ENCODE results near the gene EEF1AKMT4. TPM values are rescaled to one million over a fixed set of nuclear protein-coding genes. Genes with fewer than 3 reads are reported as not detected.

EEF1AKMT4 gene
- total and polyA plus RNA-seq, 2 of the 8 experiments (the other 6 are each of a cell fraction or from before 2014, with no cell fraction given), result 9.3 to 30.1 TPM

DNA sequence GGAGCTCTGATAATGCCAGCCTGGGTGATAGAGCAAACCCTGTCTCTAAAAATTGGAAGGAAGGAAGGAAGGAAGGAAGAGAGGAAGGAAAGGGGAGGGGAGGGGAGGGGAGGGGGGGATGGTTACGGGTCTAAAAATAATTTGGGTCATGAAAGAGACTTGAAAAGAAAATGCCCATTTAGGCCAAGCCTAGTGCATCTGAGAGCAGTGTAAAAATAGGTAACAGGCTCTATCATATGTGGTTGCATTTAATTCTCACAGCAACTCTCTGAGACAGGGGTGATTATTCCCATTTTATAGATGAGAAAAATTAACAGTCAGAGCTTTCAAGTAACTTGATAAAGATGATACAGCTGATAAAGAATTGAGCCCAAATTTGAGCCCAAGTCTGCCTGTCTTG, 22.8 kb downstream of the EEF1AKMT4 start:
- no peak for TF ChIP-seq CEBPB (IDR thresholded peaks at IDR 0.05; ENCODE audit: low read depth, low read length)
- TF ChIP-seq CBX8 (IDR thresholded peaks at IDR 0.05; ENCODE audit: borderline replicate concordance, low read depth, low read length), result no peak
- no peak for TF ChIP-seq FOSL1 (IDR thresholded peaks at IDR 0.05; ENCODE audit: insufficient read depth, low read depth, low read length)
- TF ChIP-seq EZH2 (IDR thresholded peaks at IDR 0.05; ENCODE audit: low read depth, low read length, severe bottlenecking), result no peak
- no peak for TF ChIP-seq POLR2AphosphoS5 (IDR thresholded peaks at IDR 0.05; ENCODE audit: low read depth, low read length)
- no peak for TF ChIP-seq TBP (IDR thresholded peaks at IDR 0.05; ENCODE audit: low read depth, low read length)
- no peak for TF ChIP-seq BACH1 (IDR thresholded peaks at IDR 0.05; ENCODE audit: low read length)
- no peak for TF ChIP-seq PHF8 (conservative IDR thresholded peaks at IDR 0.05; ENCODE audit: low read depth, low read length)
- TF ChIP-seq SP1 (IDR thresholded peaks at IDR 0.05; ENCODE audit: low read depth, low read length), result no peak
- TF ChIP-seq RXRA (IDR thresholded peaks at IDR 0.05; ENCODE audit: insufficient read depth, low read depth, low read length), result no peak
- TF ChIP-seq KDM5A (IDR thresholded peaks at IDR 0.05; ENCODE audit: low read length), result no peak
- no peak for TF ChIP-seq BCL11A (IDR thresholded peaks at IDR 0.05; ENCODE audit: low read depth in 2 of 2, low read length in 2 of 2)
- TF ChIP-seq CTBP2 (IDR thresholded peaks at IDR 0.05; ENCODE audit: borderline replicate concordance, insufficient read depth, insufficient read length, low read length), result no peak
- TF ChIP-seq GABPA (IDR thresholded peaks at IDR 0.05; ENCODE audit: borderline replicate concordance, insufficient read depth, low read length), result no peak
- H4K5ac ChIP-seq (ENCODE audit: insufficient read length, low read depth, low read length), result no peak overlapping the region
- H2BK12ac ChIP-seq (ENCODE audit: low read depth, low read length), result no peak overlapping the region
- H3K27ac ChIP-seq (ENCODE audit: low read depth, low read length), result no peak overlapping the region
- H3K4me2 ChIP-seq (ENCODE audit: insufficient read depth in 1 of 2, low read depth in 2 of 2, low read length in 2 of 2), result no peak overlapping the region
- no peak overlapping the region for H2BK5ac ChIP-seq (ENCODE audit: low read depth, low read length)
- H3K23me2 ChIP-seq (ENCODE audit: low read depth, low read length), result peaks cover 9% of the 10 kb centered on the region
- no peak overlapping the region for H3K14ac ChIP-seq (ENCODE audit: insufficient read length)
- H4K8ac ChIP-seq (ENCODE audit: extremely low read depth, insufficient read depth, low read length), result no peak overlapping the region
- H4K91ac ChIP-seq (replicated peaks; ENCODE audit: insufficient read length, low read length), result no peak overlapping the region
- no peak overlapping the region for H3K18ac ChIP-seq (ENCODE audit: extremely low read depth, low read length)
- H4K20me1 ChIP-seq (replicated peaks in 1 of 2; ENCODE audit: control insufficient read depth in 1 of 2, insufficient read depth in 2 of 2, low read length in 2 of 2), result peaks cover 0 to 5% of the 10 kb centered on the region in 2 experiments
- no peak overlapping the region for H3K23ac ChIP-seq (ENCODE audit: insufficient read length)
- H2BK15ac ChIP-seq (ENCODE audit: low read length), result no peak overlapping the region
- no peak overlapping the region for H2BK120ac ChIP-seq (replicated peaks; ENCODE audit: low read depth, low read length)
- H3K4ac ChIP-seq (replicated peaks; ENCODE audit: insufficient read length, low read depth, low read length), result no peak overlapping the region
- H3K9ac ChIP-seq (replicated peaks in 1 of 4; ENCODE audit: extremely low read depth in 1 of 4, low read depth in 3 of 4, low read length in 3 of 4), result no peak overlapping the region
- peaks cover 0 to 3% of the 10 kb centered on the region in 2 experiments; a peak in 1 of 4 replicates for H3K9me3 ChIP-seq (ENCODE audit: insufficient read depth in 2 of 2, low read depth in 1 of 2, low read length in 1 of 2)
- FAIRE-seq (no peak), DNase-seq (ENCODE audit: low read depth in 1 of 2, low spot score in 2 of 2) (no peak)
- H3K56ac ChIP-seq (replicated peaks; ENCODE audit: insufficient read length, low read depth, low read length), result no peak overlapping the region
- no peak overlapping the region for H2BK20ac ChIP-seq (ENCODE audit: low read length)
- WGBS, 2 experiments (ENCODE audit: extremely low coverage in 1 of 2, insufficient coverage in 1 of 2, insufficient read length in 1 of 2, insufficient replicate concordance in 2 of 2, low coverage in 1 of 2, low lambda C conversion rate in 2 of 2, missing lambda C conversion rate in 1 of 2), result no CpG with 5 or more reads among the region's 1 CpG
- peaks cover 8 to 25% (median 23%) of the 10 kb centered on the region in 4 experiments for H3K27me3 ChIP-seq (replicated peaks in 1 of 4; ENCODE audit: control insufficient read depth in 3 of 4, extremely low read depth in 1 of 4, insufficient read depth in 3 of 4, low read length in 3 of 4)
- H3K4me1 ChIP-seq (replicated peaks in 1 of 4; ENCODE audit: control insufficient read depth in 3 of 4, insufficient read depth in 4 of 4, low read length in 3 of 4), result peaks cover 0 to 7% (median 3%) of the 10 kb centered on the region in 4 experiments; a peak in 5 of 7 replicates
- H2AFZ ChIP-seq (ENCODE audit: low read length), result no peak overlapping the region
- ChIA-PET POLR2A (ENCODE audit: partially characterized antibody) (interaction anchor here (0.6 to 1.2 kb wide), 3 partner anchors 12 to 159 kb away, joined by 3 to 4 read pairs (median 3); no protein-coding TSS in a partner anchor), CTCF (ENCODE audit: partially characterized antibody) (interaction anchor here (0.9 to 1.2 kb wide), 2 partner anchors 45 to 375 kb away, joined by 3 read pairs; no protein-coding TSS in a partner anchor)
- H3K36me3 ChIP-seq (ENCODE audit: control insufficient read depth in 2 of 4, insufficient read depth in 4 of 4, low read length in 3 of 4), result no peaks in the 10 kb centered on the region
- H3K4me3 ChIP-seq (ENCODE audit: extremely low read depth in 1 of 4, insufficient read depth in 2 of 4, low read depth in 3 of 4, low read length in 4 of 4), result no peak overlapping the region
- H3K79me2 ChIP-seq (ENCODE audit: control insufficient read depth in 1 of 2, insufficient read depth in 2 of 2, low read length in 2 of 2), result no peaks in the 10 kb centered on the region
- no peak overlapping the region for H2AK5ac ChIP-seq (ENCODE audit: low read depth, low read length)
- H3K79me1 ChIP-seq (ENCODE audit: low read depth, low read length), result no peaks in the 10 kb centered on the region; the same call in 1 of the 2 replicates

Data from H1 (cell line).